ENCODE results near the gene AIMP2.

GRCh38 chr7:6016653-6016966 is 7.5 kb downstream of the AIMP2 start:
- TF ChIP-seq, protein P1, sequence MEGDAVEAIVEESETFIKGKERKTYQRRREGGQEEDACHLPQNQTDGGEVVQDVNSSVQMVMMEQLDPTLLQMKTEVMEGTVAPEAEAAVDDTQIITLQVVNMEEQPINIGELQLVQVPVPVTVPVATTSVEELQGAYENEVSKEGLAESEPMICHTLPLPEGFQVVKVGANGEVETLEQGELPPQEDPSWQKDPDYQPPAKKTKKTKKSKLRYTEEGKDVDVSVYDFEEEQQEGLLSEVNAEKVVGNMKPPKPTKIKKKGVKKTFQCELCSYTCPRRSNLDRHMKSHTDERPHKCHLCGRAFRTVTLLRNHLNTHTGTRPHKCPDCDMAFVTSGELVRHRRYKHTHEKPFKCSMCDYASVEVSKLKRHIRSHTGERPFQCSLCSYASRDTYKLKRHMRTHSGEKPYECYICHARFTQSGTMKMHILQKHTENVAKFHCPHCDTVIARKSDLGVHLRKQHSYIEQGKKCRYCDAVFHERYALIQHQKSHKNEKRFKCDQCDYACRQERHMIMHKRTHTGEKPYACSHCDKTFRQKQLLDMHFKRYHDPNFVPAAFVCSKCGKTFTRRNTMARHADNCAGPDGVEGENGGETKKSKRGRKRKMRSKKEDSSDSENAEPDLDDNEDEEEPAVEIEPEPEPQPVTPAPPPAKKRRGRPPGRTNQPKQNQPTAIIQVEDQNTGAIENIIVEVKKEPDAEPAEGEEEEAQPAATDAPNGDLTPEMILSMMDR (conservative IDR thresholded peaks at IDR 0.05; ENCODE audit: low read length): no peak
- TF ChIP-seq EZH2phosphoT487 (IDR thresholded peaks at IDR 0.05; ENCODE audit: borderline replicate concordance): no peak

Measured in Loucy (cell line).